ENCODE results near the gene R3HDM4.

DNA sequence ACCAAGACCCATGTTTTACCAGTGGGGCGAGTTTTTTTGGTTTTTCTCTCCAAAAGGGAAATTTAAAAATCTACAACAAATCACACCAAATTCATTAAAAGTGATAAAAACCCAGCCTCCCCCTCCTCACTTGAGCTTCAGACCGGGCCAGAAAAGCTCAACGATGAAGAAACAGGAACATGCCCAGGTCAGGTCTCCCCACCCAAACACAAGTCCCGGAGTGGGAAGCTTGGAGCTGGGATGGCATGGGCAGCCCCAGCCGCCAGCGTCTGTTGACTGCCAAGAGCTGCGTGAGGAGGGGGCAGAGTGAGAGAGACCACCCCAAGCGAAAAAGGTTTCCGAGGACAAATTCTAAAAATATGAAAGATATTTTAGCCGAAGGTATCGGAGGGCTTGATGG lies 16.0 kb downstream of the R3HDM4 start:
- TF ChIP-seq, protein P1, sequence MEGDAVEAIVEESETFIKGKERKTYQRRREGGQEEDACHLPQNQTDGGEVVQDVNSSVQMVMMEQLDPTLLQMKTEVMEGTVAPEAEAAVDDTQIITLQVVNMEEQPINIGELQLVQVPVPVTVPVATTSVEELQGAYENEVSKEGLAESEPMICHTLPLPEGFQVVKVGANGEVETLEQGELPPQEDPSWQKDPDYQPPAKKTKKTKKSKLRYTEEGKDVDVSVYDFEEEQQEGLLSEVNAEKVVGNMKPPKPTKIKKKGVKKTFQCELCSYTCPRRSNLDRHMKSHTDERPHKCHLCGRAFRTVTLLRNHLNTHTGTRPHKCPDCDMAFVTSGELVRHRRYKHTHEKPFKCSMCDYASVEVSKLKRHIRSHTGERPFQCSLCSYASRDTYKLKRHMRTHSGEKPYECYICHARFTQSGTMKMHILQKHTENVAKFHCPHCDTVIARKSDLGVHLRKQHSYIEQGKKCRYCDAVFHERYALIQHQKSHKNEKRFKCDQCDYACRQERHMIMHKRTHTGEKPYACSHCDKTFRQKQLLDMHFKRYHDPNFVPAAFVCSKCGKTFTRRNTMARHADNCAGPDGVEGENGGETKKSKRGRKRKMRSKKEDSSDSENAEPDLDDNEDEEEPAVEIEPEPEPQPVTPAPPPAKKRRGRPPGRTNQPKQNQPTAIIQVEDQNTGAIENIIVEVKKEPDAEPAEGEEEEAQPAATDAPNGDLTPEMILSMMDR (IDR thresholded peaks at IDR 0.05; ENCODE audit: extremely low read depth in 1 of 2, insufficient read depth in 1 of 2, low read depth in 1 of 2, low read length in 2 of 2), result no peak
- TF ChIP-seq POLR2A (IDR thresholded peaks at IDR 0.05; ENCODE audit: low read depth, low read length) (no peak), EZH2 (IDR thresholded peaks at IDR 0.05; ENCODE audit: borderline replicate concordance, low read depth, low read length, severe bottlenecking) (no peak), MYC (IDR thresholded peaks at IDR 0.05; ENCODE audit: low read depth, low read length) (no peak), POLR2AphosphoS5 (IDR thresholded peaks at IDR 0.05; ENCODE audit: insufficient read depth, low read depth, low read length) (no peak), JUN (IDR thresholded peaks at IDR 0.05; ENCODE audit: borderline replicate concordance, insufficient read depth, insufficient read length, low read depth) (no peak), GATA2 (IDR thresholded peaks at IDR 0.05; ENCODE audit: insufficient read depth, insufficient read length, low read depth, low read length) (no peak)
- TF ChIP-seq, protein P2, sequence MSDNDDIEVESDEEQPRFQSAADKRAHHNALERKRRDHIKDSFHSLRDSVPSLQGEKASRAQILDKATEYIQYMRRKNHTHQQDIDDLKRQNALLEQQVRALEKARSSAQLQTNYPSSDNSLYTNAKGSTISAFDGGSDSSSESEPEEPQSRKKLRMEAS (IDR thresholded peaks at IDR 0.05; ENCODE audit: insufficient read depth, insufficient read length), result no peak

Data from endothelial cell of umbilical vein (primary cell).